H1 (cell line): ENCODE data around the gene FHIP2A. TPM values are rescaled to one million over a fixed set of nuclear protein-coding genes. Genes with fewer than 3 reads are reported as not detected.

Experiments
- ASH2L ChIP-seq: fragments of 200-600, 300-600 bp; sonication (generic); IDR thresholded peaks from one replicate; pipeline ENCODE4 v1.7.1; 2017; ENCODE audit warnings: low read length
- KDM5A ChIP-seq: fragments of 200-600 bp; IDR thresholded peaks from 2 replicates; pipeline ENCODE4 v1.7.1; 2012; ENCODE audit warnings: mild to moderate bottlenecking, low read length, inconsistent platforms, mixed read lengths
- POLR2A ChIP-seq, 2 experiments: IDR thresholded peaks; 1 replicate in 1 of 2; 2 replicates in 1 of 2; pipeline ENCODE4 v1.6.1; 2011; ENCODE audit warnings: low read depth in 2 of 2, low read length in 2 of 2, mild to moderate bottlenecking in 2 of 2; ENCODE audit errors: control extremely low read depth in 1 of 2
- polyA plus RNA-seq, 7 experiments: library from polyadenylated mRNA; depleted of rRNA in 3 of 7; stranded (reverse) in 5 of 7; unstranded in 2 of 7; fragments of >200 nt in 5 of 7; fragments of 200-250 nt in 2 of 7; gene quantifications; 1 replicate in 5 of 7; 2 replicates in 1 of 7; 4 replicates in 1 of 7; pipeline versions ENCODE4 v1.2.1 to v1.2.3, GENCODE V29; 2011 to 2013; ENCODE audit warnings: missing spikeins in 2 of 7, mixed read lengths in 2 of 7
- total RNA-seq: library from RNA; stranded (reverse); fragmentation: NEBNext Ultra II Directional; extraction: Animal tissue kit (Norgen Biotek cat#: 25700); gene quantifications from 2 replicates; pipeline ENCODE4 v1.2.1, GENCODE V29; 2021
- TF ChIP-seq, protein P1 (sequence below): fragments of 300-600 bp; sonication (generic); IDR thresholded peaks from 2 replicates; pipeline ENCODE4 v1.7.1; 2012; ENCODE audit warnings: low read length, moderate library complexity, mild to moderate bottlenecking, inconsistent platforms; ENCODE audit not compliant: insufficient replicate concordance

Gene FHIP2A
- total and polyA plus RNA-seq, 2 of the 8 experiments (the other 6 are each of a cell fraction or from before 2014, with no cell fraction given), result 4.5 to 15.0 TPM

DNA sequence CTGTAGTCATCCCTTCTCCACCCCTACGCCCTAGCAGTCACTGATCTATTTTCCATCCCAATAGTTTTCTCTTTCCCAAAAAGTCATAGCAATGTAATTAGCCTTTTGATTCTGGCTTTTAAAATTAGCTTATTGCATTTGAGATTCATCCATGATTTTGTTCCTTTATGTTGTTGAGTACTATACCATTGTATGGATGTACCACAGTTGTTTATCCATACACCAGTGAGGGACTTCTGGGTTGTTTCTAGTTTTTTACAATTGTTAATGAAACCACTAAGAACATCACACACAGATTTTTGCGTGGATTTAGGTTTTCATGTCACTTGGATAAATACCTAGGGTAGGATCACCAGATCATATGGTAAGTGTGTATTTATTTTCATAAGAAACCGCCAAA is 16.1 kb downstream of the FHIP2A start (continued):
- TF ChIP-seq, protein P1, sequence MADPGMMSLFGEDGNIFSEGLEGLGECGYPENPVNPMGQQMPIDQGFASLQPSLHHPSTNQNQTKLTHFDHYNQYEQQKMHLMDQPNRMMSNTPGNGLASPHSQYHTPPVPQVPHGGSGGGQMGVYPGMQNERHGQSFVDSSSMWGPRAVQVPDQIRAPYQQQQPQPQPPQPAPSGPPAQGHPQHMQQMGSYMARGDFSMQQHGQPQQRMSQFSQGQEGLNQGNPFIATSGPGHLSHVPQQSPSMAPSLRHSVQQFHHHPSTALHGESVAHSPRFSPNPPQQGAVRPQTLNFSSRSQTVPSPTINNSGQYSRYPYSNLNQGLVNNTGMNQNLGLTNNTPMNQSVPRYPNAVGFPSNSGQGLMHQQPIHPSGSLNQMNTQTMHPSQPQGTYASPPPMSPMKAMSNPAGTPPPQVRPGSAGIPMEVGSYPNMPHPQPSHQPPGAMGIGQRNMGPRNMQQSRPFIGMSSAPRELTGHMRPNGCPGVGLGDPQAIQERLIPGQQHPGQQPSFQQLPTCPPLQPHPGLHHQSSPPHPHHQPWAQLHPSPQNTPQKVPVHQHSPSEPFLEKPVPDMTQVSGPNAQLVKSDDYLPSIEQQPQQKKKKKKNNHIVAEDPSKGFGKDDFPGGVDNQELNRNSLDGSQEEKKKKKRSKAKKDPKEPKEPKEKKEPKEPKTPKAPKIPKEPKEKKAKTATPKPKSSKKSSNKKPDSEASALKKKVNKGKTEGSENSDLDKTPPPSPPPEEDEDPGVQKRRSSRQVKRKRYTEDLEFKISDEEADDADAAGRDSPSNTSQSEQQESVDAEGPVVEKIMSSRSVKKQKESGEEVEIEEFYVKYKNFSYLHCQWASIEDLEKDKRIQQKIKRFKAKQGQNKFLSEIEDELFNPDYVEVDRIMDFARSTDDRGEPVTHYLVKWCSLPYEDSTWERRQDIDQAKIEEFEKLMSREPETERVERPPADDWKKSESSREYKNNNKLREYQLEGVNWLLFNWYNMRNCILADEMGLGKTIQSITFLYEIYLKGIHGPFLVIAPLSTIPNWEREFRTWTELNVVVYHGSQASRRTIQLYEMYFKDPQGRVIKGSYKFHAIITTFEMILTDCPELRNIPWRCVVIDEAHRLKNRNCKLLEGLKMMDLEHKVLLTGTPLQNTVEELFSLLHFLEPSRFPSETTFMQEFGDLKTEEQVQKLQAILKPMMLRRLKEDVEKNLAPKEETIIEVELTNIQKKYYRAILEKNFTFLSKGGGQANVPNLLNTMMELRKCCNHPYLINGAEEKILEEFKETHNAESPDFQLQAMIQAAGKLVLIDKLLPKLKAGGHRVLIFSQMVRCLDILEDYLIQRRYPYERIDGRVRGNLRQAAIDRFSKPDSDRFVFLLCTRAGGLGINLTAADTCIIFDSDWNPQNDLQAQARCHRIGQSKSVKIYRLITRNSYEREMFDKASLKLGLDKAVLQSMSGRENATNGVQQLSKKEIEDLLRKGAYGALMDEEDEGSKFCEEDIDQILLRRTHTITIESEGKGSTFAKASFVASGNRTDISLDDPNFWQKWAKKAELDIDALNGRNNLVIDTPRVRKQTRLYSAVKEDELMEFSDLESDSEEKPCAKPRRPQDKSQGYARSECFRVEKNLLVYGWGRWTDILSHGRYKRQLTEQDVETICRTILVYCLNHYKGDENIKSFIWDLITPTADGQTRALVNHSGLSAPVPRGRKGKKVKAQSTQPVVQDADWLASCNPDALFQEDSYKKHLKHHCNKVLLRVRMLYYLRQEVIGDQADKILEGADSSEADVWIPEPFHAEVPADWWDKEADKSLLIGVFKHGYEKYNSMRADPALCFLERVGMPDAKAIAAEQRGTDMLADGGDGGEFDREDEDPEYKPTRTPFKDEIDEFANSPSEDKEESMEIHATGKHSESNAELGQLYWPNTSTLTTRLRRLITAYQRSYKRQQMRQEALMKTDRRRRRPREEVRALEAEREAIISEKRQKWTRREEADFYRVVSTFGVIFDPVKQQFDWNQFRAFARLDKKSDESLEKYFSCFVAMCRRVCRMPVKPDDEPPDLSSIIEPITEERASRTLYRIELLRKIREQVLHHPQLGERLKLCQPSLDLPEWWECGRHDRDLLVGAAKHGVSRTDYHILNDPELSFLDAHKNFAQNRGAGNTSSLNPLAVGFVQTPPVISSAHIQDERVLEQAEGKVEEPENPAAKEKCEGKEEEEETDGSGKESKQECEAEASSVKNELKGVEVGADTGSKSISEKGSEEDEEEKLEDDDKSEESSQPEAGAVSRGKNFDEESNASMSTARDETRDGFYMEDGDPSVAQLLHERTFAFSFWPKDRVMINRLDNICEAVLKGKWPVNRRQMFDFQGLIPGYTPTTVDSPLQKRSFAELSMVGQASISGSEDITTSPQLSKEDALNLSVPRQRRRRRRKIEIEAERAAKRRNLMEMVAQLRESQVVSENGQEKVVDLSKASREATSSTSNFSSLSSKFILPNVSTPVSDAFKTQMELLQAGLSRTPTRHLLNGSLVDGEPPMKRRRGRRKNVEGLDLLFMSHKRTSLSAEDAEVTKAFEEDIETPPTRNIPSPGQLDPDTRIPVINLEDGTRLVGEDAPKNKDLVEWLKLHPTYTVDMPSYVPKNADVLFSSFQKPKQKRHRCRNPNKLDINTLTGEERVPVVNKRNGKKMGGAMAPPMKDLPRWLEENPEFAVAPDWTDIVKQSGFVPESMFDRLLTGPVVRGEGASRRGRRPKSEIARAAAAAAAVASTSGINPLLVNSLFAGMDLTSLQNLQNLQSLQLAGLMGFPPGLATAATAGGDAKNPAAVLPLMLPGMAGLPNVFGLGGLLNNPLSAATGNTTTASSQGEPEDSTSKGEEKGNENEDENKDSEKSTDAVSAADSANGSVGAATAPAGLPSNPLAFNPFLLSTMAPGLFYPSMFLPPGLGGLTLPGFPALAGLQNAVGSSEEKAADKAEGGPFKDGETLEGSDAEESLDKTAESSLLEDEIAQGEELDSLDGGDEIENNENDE, result no peak
- TF ChIP-seq KDM5A (no peak), POLR2A (IDR thresholded peaks at IDR 0.05; ENCODE audit: control extremely low read depth in 1 of 2, low read depth in 2 of 2, low read length in 2 of 2) (no peak), ASH2L (no peak)
- TF ChIP-seq, all 59 proteins: peak for 0
